Stimulated activated CD4-positive, alpha-beta T cell treated with anti-CD3 and anti-CD28 coated beads, TNF-alpha, amount 100 ng/mL, for 4 hours (primary cell): ENCODE measurements around the gene PLAC9.
"Not testable (repeated sequence)": the region's sequence is repeated elsewhere in the genome, so short reads cannot be mapped to it uniquely, and the experiment has no call there.

Experiments
- DNase-seq, 3 experiments: peaks; one replicate each; pipeline ENCODE4 v3.0.0-alpha.2; 2020; ENCODE audit warnings: low read depth in 3 of 3

PLAC9 gene, protein sequence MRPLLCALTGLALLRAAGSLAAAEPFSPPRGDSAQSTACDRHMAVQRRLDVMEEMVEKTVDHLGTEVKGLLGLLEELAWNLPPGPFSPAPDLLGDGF

GRCh38 chr10:80132299-80133139, at the start of gene PLAC9:
Gene PLAC9 (plus strand): TSS chr10:80132730. CDS start chr10:80132763, 33 bp downstream.
- no peak for DNase-seq

GRCh38 chr10:80090121-80090520, 42.4 kb upstream of the PLAC9 start:
- DNase-seq: no peak

GRCh38 chr10:80094231-80094630, 38.3 kb upstream of the PLAC9 start:
- DNase-seq: no peak

- DNase-seq: not testable (repeated sequence)
Measured at GRCh38 chr10:80098272-80098671, 34.3 kb upstream of the PLAC9 start.

DNA sequence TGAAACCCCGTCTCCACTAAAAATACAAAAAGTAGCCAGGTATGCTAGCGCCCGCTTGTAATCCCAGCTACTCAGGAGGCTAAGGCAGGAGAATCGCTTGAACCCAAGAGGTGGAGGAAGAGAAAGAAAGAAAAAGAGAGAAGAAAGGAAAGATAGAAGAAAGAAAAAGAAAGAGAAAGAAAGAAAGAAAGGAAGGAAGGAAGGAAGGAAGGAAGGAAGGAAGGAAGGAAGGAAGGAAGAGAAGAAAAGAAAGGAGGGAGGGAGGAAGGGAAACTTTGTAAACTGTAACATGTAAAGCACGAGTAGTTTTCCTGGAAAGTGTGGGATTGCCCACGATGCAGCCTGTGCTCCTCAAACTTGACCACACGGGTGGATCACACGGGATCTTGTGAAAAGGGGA, 33.2 kb upstream of the PLAC9 start:
- not testable (repeated sequence) for DNase-seq

DNA sequence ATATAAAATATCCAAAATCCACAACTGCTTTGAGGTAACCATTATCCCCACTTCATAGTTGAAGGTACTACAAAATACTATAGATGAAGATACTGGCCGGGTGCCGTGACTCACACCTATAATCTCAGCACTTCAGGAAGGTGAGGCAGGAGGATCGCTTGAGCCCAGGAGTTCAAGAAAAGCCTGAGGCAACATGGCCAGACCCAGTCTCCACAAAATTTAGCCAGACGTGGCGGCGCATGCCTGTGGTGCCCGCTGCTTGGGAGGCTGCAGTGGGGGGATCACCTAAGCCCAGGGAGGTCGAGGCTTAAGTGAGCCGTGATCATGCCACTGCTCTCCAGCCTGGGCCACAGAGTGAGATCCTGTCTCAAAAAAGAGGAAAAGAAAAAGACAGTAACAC, 32.4 kb upstream of the PLAC9 start:
- no peak for DNase-seq

DNA sequence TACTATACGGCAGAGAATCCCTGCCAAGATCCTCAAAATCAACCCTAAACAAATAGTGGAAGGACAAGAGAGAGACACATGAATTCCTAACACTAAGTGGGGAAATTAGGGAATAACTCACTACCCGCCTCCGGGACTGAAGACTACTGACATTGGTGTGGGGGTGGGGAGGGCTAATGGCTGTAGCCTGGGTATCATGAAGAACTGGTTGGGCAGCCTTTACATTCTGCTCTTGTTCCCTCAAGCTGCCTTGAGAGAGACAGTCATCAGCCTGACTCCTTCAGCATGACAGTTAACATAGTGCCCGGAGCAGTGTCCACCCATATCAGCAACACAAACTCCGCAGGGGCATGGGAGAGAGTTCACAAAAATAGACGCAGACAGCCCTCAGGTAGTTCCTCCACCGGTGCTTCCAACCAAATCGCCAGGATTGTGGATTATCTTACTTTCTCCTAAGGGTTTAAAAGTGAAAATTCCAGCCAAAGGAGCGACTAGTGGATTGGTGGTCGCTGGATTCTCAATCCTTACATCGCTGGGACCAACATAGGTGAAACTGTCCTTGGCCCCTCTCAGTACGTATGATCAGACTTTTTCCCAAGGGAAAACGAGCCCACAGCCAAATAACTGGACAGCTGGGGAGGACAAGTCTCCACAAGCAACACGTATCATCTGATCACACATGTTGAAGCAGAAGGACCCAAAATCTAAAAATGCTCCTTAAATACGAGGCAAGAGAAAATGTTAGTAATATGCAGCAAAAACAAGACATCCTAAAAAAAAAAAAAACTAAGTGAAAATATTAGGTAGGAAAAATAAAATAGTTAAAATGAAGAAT, 31.5 kb upstream of the PLAC9 start:
- no peak for DNase-seq

DNA sequence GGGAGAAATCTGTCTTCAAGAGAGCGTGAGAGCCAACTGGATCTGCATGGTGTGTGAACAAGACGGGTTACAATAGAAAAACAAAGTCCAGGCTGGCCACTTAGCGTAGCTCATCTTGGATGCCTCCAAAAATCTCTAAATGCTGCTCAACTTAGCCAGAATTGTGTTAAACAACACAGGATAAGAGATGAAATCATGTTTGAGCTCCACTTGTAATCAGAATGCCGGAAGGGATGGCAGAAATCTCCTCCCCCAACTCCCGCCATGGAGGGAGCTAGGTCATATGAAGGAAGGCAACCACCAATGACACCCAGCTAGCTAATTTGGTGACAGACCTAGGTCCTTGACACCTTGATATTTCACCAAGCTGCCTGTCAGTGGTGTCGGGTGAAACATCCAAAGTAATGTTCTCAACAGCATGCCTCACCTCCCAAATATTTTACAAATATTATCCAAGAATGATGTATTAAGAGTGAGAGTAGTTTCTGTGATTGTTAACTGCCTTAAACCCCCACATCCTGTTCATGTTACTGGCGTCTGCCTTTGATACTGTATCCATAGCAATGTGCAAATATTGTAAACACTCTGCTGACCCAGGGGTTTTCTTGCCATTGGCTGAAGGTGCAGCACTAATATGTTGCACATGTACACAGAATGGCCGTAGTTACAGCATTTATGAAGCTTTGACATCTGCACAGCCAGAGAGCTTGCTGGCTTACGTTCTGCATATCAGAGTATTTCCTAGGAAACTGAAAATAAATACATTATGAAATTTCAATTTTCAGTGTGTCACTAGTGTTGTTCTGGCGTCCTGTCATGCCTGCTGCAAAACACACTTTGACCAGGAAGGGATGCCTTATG, 28.2 kb upstream of the PLAC9 start:
- DNase-seq: no peak

DNA sequence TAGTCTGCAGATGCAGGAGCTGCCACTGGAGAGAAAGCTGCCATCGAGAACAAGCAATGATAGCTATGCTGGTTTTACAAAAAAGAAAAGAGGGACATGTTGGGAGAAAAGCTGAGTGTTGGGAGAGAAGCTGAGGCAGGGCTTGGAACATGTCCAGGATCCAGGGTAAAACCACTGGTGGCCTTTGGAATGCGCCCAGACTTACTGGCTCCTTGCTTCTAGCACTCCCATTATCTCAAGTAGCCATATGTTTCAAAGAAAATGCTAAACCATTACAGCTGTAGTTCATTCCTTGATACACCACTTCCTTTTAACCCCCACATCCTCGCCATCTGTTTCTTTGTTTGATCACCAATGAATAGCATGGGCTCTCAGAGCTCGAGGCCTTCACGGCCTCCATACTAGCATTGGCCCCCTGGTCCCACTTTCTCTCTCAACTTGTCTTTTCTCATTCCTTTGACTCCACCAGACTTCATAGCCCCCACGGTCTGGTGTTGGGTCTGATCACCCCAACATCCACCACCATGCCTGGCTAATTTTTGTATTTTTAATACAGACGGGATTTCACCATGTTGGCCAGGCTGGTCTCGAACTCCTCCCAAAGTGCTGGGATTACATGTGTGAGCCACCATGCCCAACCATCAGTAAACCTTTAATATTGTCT, 23.8 kb upstream of the PLAC9 start:
- no peak for DNase-seq

GRCh38 chr10:80110986-80111385, 21.5 kb upstream of the PLAC9 start:
- no peak for DNase-seq

GRCh38 chr10:80118669-80119068, 13.9 kb upstream of the PLAC9 start:
- DNase-seq: no peak

DNA sequence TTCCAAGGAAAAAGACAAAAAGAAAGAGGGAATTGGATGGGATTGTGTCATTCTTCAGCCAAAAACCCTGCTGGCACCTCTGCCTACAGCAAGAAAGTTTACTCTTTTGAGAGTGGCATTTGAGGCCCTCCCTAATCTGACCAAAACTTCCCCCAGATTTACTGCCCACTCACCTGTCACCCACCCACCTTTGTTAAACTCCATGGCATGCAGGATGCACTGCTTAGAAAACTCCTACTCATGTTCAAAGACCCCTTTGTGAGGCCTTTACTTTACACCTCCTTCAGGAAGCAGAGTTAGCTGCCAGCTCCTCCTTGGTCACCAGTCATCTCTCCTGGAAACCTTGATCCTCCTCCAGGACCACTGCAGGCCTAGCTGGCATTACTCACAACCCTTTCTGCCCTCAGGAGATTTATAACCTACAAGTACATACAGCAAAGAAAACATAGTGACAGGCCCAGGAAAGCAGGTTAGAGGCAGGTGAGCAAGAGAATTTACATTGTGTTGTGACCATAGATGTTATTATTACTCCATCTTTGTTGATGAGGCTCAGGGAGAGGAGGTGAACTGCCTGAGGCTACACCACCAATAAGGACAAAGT, 10.3 kb upstream of the PLAC9 start:
- DNase-seq: no peak

- DNase-seq: no peak
Measured at GRCh38 chr10:80122746-80123145, 9.8 kb upstream of the PLAC9 start.

DNA sequence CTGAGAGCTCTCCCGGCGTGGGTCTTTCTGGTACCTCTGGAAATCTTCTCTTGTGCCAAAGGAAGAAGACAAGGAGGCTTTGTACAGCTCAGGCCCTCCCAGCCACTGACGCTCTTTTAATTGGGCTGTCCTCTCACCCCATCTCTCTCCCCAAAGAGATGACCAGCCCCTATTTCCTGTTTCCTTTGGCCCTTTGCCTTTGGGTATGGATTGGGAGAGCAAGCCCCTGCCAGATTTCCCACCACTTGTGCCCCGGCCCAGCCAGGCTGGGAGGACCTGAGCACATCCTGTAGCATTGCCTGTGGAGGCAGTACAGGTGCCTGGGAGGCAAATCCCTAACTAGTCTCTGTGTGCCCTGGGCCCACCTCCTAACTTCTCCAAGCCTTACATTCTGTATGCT, 5.7 kb upstream of the PLAC9 start:
- DNase-seq: no peak

DNA sequence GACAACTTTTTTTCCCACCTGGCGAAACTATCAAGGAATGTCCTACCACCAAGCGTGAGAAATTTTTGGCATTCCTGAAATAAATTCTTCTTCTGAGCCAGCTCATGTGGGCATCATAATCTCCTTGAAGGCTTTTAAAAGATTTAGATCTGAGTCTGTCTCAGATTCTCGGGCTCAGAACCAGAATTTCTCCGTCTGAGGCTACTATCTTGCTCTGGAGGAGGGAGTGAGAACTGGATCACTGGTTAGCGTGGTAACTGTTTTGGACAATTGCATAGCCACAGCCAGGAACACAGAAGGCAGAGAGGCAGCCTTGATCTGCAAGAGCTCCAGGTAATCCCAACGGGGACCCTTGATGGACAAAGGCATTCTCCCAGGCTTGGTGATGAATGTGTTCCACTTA, 1.0 kb upstream of the PLAC9 start:
- DNase-seq: no peak

- DNase-seq: no peak
Measured at GRCh38 chr10:80133206-80133605, 676 bp downstream of the PLAC9 start.

- DNase-seq: not testable (repeated sequence)
Measured at GRCh38 chr10:80133687-80134086, 1.2 kb downstream of the PLAC9 start.

- DNase-seq: no peak
Measured at GRCh38 chr10:80136134-80136571, 3.6 kb downstream of the PLAC9 start.

- no peak for DNase-seq
Measured at GRCh38 chr10:80137031-80137862, 4.7 kb downstream of the PLAC9 start.

DNA sequence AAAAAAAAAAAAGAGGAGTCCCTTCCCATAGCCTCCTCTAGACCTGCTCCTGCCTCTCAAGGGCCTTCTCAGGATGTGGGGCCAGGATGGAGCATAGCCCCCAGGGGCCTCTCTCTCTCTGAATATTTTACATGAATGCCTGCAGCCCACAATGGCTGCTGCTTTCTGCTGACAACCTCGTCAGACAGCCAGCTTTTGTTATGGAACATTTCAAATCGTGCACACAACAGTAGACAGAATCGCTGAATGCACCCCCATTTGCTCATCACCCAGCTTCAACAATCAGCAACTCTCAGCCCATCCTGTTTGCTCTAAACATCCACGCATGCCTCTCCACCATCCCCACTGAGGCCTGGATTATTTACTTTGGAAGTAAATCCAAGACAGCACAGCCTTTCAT, 5.4 kb downstream of the PLAC9 start:
- no peak for DNase-seq
